K562 (cell line): ENCODE measurements around the gene KNG1. TPM values are rescaled to one million over a fixed set of nuclear protein-coding genes. Genes with fewer than 3 reads are reported as not detected.

Source experiments
- CC2D1A ChIP-seq: fragments of 450-650 bp; IDR thresholded peaks from 2 replicates; pipeline ENCODE4 v1.6.1; 2017; ENCODE audit warnings: mild to moderate bottlenecking
- CCAR2 ChIP-seq: fragments of 200-400 bp; formaldehyde crosslinking; IDR thresholded peaks from 2 replicates; pipeline ENCODE4 v1.6.1; 2017; ENCODE audit warnings: mild to moderate bottlenecking, low read depth, low read length
- CHD2 ChIP-seq: IDR thresholded peaks from 2 replicates; pipeline ENCODE4 v1.6.1; 2011; ENCODE audit warnings: low read depth, low read length
- ETV1 ChIP-seq: fragments of 450-650 bp; conservative IDR thresholded peaks from 2 replicates; pipeline ENCODE4 v1.6.1; 2016; ENCODE audit warnings: missing genetic modification characterization, control low read depth, low read depth, missing compliant biosample characterization
- EWSR1 ChIP-seq: fragments of 450-650 bp; IDR thresholded peaks from 2 replicates; pipeline ENCODE4 v1.6.1; 2018; ENCODE audit warnings: borderline replicate concordance, mild to moderate bottlenecking, low read depth, moderate library complexity; ENCODE audit not compliant: partially characterized antibody
- HNRNPL ChIP-seq: fragments of 200-400 bp; formaldehyde crosslinking; IDR thresholded peaks from 2 replicates; pipeline ENCODE4 v1.6.1; 2017; ENCODE audit warnings: low read depth, mild to moderate bottlenecking, low read length
- HOXB6 ChIP-seq: fragments of 250-450 bp; sonication (Bioruptor Pico); IDR thresholded peaks from 2 replicates; pipeline ENCODE4 v1.5.1; 2022; ENCODE audit warnings: mild to moderate bottlenecking, borderline replicate concordance
- KAT7 ChIP-seq: sonication (generic); formaldehyde crosslinking; IDR thresholded peaks from 2 replicates; pipeline ENCODE4 v1.8.0; 2022; ENCODE audit warnings: missing genetic modification reagents, mild to moderate bottlenecking, borderline replicate concordance
- MBD2 ChIP-seq: sonication (generic); IDR thresholded peaks from 2 replicates; pipeline ENCODE4 v1.6.1; 2016; ENCODE audit warnings: low read depth, borderline replicate concordance
- NUFIP1 ChIP-seq: fragments of 450-650 bp; IDR thresholded peaks from 2 replicates; pipeline ENCODE4 v1.6.1; 2018; ENCODE audit not compliant: partially characterized antibody
- PCBP1 ChIP-seq: fragments of 200-400 bp; formaldehyde crosslinking; IDR thresholded peaks from 2 replicates; pipeline ENCODE4 v1.6.1; 2018; ENCODE audit warnings: mild to moderate bottlenecking, low read depth, low read length; ENCODE audit not compliant: poor library complexity, severe bottlenecking
- PHB ChIP-seq: fragments of 250-450 bp; sonication (Bioruptor Pico); IDR thresholded peaks from 2 replicates; pipeline ENCODE4 v1.5.0; 2021
- PPARD ChIP-seq: fragments of 250-450 bp; sonication (Bioruptor Pico); IDR thresholded peaks from 2 replicates; pipeline ENCODE4 v1.8.0; 2022; ENCODE audit warnings: inconsistent platforms, mild to moderate bottlenecking, moderate library complexity
- SIN3A ChIP-seq, 2 experiments: fragments of 150-350 bp in 1 of 2; IDR thresholded peaks; 2 replicates each; pipeline ENCODE4 v1.6.1; 2011 to 2016; ENCODE audit warnings: borderline replicate concordance in 2 of 2, low read depth in 2 of 2, low read length in 2 of 2, mild to moderate bottlenecking in 2 of 2, moderate library complexity in 2 of 2; ENCODE audit not compliant: control insufficient read depth in 1 of 2
- SMAD1 ChIP-seq: fragments of 150-350 bp; IDR thresholded peaks from 2 replicates; pipeline ENCODE4 v1.6.1; 2014; ENCODE audit warnings: low read length, low read depth; ENCODE audit not compliant: partially characterized antibody
- SMAD3 ChIP-seq: fragments of 450-650 bp; formaldehyde crosslinking; conservative IDR thresholded peaks from 2 replicates; pipeline ENCODE4 v1.4.0; 2020; ENCODE audit warnings: mild to moderate bottlenecking
- SMC3 ChIP-seq: conservative IDR thresholded peaks from 2 replicates; pipeline ENCODE4 v1.6.1; 2011; ENCODE audit warnings: low read depth, low read length, improper control_type of control experiment; ENCODE audit not compliant: insufficient read depth
- TCF15 ChIP-seq: fragments of 250-450 bp; sonication (Bioruptor Pico); IDR thresholded peaks from 2 replicates; pipeline ENCODE4 v1.8.0; 2022; ENCODE audit warnings: moderate library complexity, mild to moderate bottlenecking, inconsistent platforms
- TSC22D4 ChIP-seq: fragments of 450-650 bp; IDR thresholded peaks from 2 replicates; pipeline ENCODE4 v1.6.1; 2016; ENCODE audit warnings: missing genetic modification characterization, missing biosample characterization, control low read depth
- ZBTB49 ChIP-seq: sonication (generic); formaldehyde crosslinking; IDR thresholded peaks from 2 replicates; pipeline ENCODE4 v1.8.0; 2022; ENCODE audit warnings: missing genetic modification reagents, mild to moderate bottlenecking, borderline replicate concordance
- ZNF696 ChIP-seq: fragments of 250-450 bp; sonication (Bioruptor Pico); conservative IDR thresholded peaks from 2 replicates; pipeline ENCODE4 v1.4.0; 2020; ENCODE audit warnings: mild to moderate bottlenecking, moderate library complexity
- ZNF79 ChIP-seq: fragments of 250-450 bp; sonication (Bioruptor Pico); IDR thresholded peaks from 2 replicates; pipeline ENCODE4 v1.4.0; 2020; ENCODE audit warnings: low read depth, mild to moderate bottlenecking, moderate library complexity
- polyA plus RNA-seq, 8 experiments: library from polyadenylated mRNA; depleted of rRNA in 4 of 8; stranded (reverse) in 5 of 8; unstranded in 3 of 8; fragments of >200 nt; fragmentation: Nextera tagmentation in 2 of 8; fragmentation: Illumina TruSeq in 1 of 8; extraction: Ambion mirVana in 2 of 8; extraction: Trizol in 1 of 8; gene quantifications; 2 replicates each; pipeline versions ENCODE4 v1.2.1 to v1.2.3, GENCODE V29; 2011 to 2014; ENCODE audit warnings: inconsistent platforms in 1 of 8, missing spikeins in 1 of 8
- total RNA-seq, 7 experiments: library from RNA; depleted of rRNA in 6 of 7; stranded (reverse); fragments of >200 nt in 6 of 7; fragmentation: Illumina TruSeq in 2 of 7; extraction: Trizol in 2 of 7; gene quantifications; 2 replicates each; pipeline versions ENCODE4 v1.2.1 to v1.2.3, GENCODE V29; 2011 to 2021; ENCODE audit warnings: low replicate concordance in 1 of 7
- TF ChIP-seq, protein P1 (sequence below): sonication (generic); formaldehyde crosslinking; IDR thresholded peaks from 2 replicates; pipeline ENCODE4 v1.8.0; 2022; ENCODE audit warnings: missing genetic modification reagents, mild to moderate bottlenecking, borderline replicate concordance
- TF ChIP-seq, protein P2 (sequence below): sonication (generic); formaldehyde crosslinking; IDR thresholded peaks from 2 replicates; pipeline ENCODE4 v1.8.0; 2022; ENCODE audit warnings: mild to moderate bottlenecking, missing genetic modification reagents

KNG1 gene
- total and polyA plus RNA-seq, 9 of the 15 experiments (the other 6 are each of a cell fraction or from before 2014, with no cell fraction given), result 0.09 TPM; not detected in 8

DNA sequence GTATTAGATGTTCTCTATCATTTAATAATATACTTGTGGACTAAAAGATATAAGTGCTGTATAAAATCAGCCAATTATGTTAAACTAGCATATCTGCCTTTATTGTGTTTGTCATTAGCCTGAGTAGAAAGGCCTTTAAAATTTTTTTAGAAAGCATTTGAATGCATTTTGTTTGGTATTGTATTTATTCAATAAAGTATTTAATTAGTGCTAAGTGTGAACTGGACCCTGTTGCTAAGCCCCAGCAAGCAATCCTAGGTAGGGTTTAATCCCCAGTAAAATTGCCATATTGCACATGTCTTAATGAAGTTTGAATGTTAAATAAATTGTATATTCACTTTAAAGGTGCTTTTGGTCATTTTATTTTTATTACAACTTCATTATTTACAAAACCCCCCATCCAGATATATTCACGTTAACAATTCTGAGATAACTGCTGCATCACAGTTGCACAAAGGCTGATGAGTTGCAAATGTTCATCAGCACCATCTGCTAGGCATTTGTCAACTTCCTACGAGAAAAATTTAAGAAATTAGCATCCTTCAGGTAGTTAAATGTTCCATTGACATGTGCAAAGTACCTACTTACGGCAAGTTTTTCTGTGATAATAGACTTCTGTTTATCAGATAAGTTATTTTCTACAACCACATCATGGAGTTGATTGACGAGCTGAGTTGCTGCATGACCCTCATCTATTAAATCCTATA, 72.5 kb downstream of the KNG1 start (continued):
- peak in 1 of 2 experiments; percentile 80; a peak in 2 of 4 replicates for TF ChIP-seq SIN3A (IDR thresholded peaks at IDR 0.05; ENCODE audit: borderline replicate concordance in 2 of 2, control insufficient read depth in 1 of 2, low read depth in 2 of 2, low read length in 2 of 2)
- peak; percentile 17; the same call in 1 of the 2 replicates for TF ChIP-seq KAT7 (CRISPR knock-in tag)
- TF ChIP-seq, protein P1, sequence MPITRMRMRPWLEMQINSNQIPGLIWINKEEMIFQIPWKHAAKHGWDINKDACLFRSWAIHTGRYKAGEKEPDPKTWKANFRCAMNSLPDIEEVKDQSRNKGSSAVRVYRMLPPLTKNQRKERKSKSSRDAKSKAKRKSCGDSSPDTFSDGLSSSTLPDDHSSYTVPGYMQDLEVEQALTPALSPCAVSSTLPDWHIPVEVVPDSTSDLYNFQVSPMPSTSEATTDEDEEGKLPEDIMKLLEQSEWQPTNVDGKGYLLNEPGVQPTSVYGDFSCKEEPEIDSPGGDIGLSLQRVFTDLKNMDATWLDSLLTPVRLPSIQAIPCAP (CRISPR knock-in tag), result no peak
- no peak for TF ChIP-seq PPARD (CRISPR knock-in tag)
- TF ChIP-seq TSC22D4 (tag), result no peak
- TF ChIP-seq EWSR1, result peak; percentile 38
- TF ChIP-seq HOXB6 (CRISPR knock-in tag), result no peak
- no peak for TF ChIP-seq NUFIP1
- no peak for TF ChIP-seq ZBTB49 (CRISPR knock-in tag)
- no peak for TF ChIP-seq PCBP1
- no peak for TF ChIP-seq PHB (CRISPR knock-in tag)
- peak; percentile 16 for TF ChIP-seq SMAD1
- no peak for TF ChIP-seq SMC3
- no peak for TF ChIP-seq CC2D1A
- no peak for TF ChIP-seq HNRNPL
- TF ChIP-seq SMAD3 (CRISPR knock-in tag), result no peak
- TF ChIP-seq ZNF696 (CRISPR knock-in tag), result no peak
- peak; percentile 72 for TF ChIP-seq MBD2
- no peak for TF ChIP-seq CCAR2
- no peak for TF ChIP-seq CHD2
- no peak for TF ChIP-seq TCF15 (CRISPR knock-in tag)
- TF ChIP-seq ZNF79 (CRISPR knock-in tag), result no peak
- TF ChIP-seq ETV1, result no peak
- TF ChIP-seq, protein P2, sequence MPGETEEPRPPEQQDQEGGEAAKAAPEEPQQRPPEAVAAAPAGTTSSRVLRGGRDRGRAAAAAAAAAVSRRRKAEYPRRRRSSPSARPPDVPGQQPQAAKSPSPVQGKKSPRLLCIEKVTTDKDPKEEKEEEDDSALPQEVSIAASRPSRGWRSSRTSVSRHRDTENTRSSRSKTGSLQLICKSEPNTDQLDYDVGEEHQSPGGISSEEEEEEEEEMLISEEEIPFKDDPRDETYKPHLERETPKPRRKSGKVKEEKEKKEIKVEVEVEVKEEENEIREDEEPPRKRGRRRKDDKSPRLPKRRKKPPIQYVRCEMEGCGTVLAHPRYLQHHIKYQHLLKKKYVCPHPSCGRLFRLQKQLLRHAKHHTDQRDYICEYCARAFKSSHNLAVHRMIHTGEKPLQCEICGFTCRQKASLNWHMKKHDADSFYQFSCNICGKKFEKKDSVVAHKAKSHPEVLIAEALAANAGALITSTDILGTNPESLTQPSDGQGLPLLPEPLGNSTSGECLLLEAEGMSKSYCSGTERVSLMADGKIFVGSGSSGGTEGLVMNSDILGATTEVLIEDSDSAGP (CRISPR knock-in tag), result no peak
